HG02970 (cell line): ENCODE data around the gene KCTD6.
"Not testable (repeated sequence)": the region's sequence is repeated elsewhere in the genome, so short reads cannot be mapped to it uniquely, and the experiment has no call there.

Experiments
- ATAC-seq: cut with Tn5 transposase; IDR thresholded peaks from one replicate; pipeline ENCODE4 v1.9.1; 2021; ENCODE audit warnings: mild to moderate bottlenecking, moderate library complexity, moderate number of reproducible peaks; ENCODE audit not compliant: unreplicated experiment, low FRiP score

Gene KCTD6

DNA sequence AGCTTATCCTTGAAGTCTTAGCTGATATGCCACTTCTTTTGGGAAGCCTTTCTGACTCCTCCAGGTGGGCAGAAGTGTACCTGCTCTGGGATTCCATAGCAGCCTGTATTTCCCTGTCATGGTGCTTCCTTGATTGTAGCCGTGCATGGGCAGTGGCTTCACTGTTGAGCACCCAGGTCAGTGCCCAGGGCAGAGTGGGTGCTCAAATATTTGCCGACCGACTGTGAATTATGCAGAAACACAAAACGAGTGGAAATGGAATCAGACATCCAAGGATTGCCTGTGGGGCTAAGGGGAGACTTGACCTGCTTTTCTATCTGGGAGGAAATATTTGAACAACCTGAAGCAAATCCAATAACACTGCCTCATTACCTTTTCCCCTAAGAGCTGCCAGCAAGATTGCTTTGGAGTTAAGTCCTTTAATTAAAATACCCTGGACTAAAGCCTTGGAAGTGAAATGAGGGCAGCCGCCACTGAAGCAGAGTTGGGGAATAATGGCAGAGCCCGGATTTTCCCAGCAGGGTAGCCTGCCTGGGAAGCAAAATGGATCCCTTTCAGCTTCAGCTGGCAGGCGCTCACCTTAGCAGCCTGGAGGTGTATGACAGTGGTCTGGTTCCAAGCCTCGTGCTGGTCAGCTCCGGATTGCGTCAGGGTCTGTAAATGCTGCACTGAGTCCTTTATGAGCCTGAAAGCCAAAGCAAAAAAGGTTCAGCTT, 30.2 kb downstream of the KCTD6 start:
- ATAC-seq: no peak

DNA sequence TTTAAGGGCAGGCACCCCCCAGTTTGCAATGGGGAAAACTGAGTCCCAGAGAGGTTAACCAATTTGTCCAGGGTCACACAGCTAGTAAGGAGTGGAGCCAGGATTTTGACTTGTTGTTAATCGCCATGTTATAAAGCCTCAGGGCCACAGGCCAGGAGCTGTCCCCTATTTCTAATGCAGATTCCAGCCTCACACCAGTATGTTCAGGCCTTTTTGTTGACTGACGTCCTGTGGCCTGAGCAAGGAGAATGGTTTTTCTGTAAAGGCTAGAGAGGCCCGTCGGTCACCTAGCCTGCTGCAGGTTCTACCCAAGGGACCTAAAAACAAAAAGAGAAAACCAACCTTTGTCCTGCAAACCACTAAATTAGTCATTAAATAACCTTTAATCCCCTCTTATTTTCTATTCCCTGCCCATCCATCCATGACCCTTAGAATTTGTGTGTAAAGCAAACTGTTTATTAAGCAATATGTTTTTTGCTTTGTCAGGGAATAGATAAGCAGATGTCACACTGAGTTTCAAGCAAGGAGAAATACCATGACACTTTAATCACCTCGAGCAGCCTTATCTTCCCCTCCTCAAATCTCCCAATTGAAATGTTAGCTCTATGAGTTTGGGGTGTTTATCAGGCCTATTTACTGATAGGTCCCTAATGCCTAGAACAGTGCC, 31.0 kb downstream of the KCTD6 start:
- ATAC-seq: no peak

DNA sequence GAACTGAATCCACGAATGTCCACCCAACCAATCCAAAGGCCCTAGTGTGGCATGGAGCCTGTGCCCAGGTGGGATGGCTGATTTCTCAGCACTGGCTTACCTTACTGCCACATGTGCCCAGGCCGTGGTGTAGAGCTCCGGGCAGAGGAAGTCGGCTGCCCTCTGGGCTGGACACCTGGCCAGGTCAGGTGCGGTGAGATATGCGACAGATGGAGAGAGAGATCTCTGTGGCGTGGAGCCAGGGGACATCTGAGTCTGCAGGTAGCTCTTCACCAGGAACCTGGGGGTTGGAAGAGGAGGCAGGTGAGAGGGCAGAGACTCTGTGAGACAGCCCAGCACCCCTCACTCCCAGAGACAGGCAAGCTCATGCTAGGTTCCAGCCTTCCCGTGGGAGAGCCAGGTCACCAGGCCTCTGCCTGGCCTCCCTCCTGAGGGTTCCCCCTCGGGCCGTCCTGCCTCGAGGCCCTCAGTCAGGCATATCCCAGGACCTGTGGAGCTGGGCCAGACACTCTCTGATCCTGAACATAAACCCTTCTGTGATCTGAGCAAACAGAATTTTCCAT, 32.5 kb downstream of the KCTD6 start:
- ATAC-seq: no peak

DNA sequence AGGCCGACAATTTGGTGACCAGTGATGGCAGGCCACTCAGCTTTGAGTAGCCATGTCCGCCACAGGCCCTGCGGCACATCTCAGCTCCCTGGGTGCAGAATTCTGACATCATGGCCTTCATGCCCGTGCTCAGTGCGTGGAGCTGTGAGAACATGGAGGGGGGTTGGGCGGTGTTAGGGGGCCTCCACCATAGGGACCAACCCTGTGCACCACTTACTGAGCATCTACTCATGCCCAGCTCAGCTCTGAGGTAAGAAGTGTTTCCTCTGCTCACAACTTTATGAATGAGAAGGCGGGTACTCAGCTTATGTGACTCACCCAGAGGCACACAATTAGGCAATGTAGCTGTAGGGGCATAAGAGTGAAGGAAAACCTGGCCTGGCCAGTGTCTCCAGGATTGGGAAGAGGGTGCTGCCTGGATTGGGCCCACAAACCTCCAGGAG, 34.6 kb downstream of the KCTD6 start:
- no peak for ATAC-seq

DNA sequence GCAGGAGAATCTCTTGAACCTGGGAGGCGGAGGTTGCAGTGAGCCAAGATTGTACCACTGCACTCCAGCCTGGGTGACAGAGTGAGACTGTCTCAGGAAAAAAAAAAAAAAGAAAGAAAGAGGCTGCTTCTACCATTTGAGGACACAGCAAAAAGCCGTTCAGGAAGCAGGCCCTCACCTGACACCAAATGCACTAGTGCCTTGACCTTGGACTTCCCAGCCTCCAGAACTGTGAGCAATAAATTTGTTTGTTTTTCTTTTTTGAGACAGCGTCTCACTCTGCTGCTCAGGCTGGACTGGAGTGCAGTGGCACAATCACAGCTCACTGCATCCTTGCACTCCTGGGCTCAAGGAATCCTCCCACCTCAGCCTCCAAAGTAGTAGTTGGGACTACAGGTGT, 35.5 kb downstream of the KCTD6 start:
- ATAC-seq: not testable (repeated sequence)

DNA sequence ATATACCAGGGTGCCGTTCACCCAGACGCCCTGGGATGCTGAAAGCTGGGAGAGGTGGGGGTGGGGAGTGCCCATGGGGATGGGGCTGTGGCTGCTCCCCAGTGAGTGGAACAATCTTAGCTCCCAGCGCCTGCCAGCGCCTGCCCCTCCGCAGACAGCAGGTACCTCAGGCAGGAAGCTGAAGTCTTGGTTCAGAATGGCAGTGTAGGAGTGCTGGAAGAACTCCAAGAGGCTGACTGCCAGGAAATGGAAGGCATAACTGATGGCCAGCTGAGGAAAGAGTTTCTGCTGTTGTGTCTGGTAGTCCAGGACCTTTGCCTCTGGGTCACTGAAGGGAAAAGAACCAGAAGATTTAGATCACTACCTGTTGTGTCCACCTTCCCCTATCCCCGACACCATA, 36.7 kb downstream of the KCTD6 start:
- no peak for ATAC-seq

DNA sequence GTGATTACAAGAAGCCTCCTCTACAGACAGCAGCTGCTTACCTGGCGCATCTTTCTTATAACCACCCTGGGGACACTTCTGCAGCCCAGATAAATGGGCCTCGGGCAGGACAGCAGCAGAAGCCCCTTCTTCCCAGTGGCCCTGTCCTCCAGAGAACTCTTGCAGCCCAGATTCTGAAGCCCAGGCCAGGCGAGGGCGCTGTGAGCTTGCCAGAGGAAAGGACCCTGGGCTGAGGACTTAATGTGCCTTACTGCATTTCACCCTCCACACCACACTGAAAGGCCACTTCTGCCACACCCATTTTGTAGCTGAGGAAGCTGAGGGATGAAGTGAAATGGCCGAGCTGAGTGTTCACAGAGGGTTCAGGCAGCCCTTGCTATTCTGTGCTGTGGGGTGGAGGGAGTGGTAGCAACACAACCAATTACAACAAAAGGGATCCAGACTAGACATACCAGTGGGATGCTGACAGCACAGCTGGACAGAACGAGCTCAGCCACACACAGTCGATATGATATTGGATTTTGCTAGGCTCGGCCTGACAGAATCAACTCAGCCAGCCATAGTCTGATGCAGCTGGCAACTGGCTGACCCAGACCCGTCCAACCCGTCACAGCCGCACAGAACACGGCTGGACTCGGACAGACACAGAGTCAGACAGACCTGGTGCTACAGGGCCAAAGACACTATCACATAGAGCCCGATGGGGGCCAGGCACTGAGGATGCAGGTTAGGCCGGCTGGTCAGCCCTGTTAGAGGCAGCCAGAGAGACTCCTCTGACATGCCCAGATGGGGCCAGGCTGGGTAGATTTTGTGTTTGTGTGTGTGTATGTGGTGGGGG, 37.8 kb downstream of the KCTD6 start:
- no peak for ATAC-seq

DNA sequence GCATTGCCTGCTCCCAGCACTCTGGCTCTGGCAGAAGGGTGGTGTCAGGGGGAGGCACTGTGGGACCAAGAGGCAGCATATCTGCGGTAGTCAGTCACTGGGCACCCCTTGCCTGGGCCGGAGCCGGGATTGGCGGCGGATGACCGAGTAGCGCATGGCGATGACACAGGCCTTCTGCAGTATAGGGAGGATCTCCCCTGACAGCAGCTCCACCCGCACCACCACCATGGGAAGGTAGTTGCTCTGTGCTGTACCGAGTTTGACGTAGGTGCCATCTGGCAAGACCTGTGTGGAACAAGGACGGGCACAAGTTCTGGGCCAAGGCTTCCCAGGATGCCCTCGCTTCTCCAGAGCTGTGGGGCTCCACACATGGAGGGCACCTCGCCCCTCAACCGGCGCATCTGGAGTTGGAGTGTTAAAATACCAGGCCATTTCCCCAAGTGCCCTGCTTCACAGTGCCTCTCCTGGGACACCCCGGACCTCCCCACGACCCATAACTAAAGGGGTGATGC, 38.5 kb downstream of the KCTD6 start:
- no peak for ATAC-seq

DNA sequence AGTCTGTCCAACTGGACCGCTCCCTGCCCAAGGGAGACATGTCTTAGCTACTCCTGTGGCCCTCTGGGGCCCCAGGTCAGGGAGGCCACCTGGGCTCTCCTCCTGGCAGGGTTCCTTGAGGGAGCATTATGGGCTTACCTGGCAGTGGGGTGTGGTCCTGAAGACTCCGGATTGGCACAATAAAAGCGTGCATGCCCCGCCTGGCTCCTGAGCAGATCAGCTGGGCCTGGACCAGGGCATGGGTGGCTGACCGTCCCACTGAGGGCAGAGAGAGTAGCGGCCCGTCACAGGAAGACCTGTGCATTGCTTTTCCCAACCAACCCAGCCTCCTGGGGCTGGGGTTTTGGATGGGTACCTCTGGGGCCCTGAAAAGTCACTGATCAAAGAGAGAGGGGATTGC, 39.7 kb downstream of the KCTD6 start:
- ATAC-seq: no peak

DNA sequence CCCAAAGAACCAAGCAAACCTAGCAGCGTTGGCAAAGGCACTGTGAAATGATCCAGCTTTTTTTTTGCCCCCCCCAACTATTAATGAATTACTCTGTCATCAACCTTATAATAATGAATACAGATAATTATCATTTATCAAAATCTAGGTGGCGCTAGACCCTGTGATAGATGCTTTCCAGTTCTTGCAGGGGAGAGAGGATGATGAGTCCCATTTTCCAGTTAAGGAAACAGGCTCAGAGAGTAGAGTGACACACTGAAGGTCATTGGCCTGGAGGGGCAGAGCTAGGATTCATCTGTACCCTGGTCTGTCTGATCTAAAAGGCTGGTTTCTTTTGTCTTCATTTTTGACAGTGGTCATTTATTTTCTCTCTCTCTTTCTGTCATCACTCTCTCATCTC, 40.1 kb downstream of the KCTD6 start:
- no peak for ATAC-seq

DNA sequence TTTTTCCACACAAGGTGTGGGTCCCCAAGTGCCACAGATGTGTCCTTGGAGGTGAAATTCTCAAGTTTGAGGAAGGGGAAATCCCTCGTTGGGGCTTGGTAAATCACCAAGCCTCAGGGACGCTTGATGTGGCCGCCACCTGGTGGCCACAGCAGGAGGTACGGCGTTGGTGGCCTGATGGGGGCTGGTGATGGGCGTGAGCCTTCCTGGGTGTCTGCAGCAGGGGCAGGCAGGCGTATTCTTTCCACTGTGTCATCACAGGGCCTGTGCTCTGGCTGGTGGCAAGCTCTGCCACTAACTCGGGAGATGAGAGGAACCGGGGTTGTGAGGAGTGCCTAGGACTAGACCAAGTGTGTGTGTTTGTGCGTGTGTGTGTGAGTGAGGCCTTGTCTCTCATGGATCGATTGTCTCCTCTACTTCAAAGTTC, 40.9 kb downstream of the KCTD6 start:
- peak; percentile 68 for ATAC-seq

DNA sequence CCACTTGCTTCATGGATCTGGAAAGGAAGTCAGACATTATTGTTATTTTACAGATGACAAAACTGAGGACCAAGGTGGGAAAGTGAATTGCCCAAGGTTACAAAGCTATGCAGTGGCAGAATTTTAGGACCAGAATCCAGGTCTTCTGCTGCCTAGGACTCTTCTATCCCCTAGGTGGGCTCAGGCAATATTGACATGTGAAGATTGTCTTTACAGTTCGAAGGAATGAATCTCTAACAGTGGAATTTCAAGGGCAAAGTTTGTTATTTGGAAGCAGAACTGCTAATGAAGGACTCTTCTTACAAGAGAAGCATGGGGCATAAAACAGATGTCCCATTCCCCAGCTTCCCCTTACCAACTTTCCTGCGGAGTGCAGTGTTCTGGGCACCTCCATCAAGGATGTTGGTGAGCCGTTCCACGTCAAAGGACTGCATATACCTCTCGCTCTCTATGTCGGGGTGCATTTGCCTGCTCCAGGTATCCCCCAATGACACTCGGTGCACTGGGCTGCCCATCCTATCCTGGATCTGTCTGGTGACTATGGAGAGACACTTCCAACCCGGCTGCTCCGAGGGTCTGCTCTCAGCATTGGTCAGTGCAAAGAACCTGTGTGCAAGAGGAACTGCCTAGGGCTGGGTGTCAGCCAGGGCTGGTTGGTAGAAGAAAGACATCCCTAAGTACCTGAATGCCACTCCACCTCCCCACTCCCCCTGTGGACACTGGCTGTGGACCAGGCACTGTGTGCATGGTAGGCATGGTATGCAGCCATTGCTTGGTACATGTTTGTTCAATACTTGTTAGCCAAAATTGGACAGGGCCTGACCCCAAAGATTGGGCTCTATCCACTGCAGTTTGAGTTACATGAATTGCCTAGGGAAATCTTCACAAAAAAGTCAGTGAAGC, 42.9 kb downstream of the KCTD6 start:
- ATAC-seq: no peak

DNA sequence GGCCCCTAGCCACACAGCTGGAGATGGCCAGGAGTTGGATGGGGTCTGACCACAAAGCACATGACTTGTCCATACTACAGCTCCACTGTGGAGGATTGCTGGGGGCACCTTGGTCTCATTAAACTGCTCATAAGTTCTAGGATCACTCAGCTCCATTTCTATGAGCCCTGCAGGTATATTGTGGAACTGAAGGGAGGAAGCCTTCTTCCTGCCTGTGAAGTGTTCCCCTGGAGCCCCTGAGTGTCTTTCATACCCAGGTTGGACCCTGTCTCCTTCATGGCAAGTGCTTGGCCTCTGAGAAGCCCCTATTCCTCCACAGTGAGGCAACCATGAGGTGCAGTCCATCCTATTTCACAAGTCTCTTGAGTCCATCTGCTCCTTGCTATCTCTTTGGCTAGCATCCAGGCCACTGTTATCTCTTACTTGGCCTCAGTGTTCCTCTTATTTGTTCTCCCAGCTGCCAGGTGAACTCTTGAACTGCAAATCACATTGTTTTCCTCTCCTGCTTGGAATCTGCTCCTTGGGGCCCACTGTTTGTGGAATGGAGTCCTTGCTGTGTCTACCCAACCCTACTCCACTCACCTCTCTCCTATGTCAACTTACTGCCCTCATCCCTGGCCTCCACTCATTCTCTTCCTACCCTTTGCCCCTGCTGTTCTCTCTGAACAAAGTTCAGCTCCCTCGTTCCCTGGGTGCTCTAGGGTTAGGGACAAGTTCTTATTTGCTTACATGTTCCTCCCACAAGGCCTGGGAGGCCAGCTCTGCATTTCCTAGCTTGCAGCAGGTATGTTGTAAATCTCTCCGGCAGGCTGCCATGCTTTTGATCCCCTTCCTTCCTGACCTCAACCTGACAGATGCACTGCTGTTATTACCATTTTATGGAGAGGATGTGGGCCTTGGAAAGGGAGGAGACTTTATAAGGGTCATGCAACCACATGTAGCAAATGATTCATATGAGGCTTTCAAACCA, 43.9 kb downstream of the KCTD6 start:
- ATAC-seq: no peak

DNA sequence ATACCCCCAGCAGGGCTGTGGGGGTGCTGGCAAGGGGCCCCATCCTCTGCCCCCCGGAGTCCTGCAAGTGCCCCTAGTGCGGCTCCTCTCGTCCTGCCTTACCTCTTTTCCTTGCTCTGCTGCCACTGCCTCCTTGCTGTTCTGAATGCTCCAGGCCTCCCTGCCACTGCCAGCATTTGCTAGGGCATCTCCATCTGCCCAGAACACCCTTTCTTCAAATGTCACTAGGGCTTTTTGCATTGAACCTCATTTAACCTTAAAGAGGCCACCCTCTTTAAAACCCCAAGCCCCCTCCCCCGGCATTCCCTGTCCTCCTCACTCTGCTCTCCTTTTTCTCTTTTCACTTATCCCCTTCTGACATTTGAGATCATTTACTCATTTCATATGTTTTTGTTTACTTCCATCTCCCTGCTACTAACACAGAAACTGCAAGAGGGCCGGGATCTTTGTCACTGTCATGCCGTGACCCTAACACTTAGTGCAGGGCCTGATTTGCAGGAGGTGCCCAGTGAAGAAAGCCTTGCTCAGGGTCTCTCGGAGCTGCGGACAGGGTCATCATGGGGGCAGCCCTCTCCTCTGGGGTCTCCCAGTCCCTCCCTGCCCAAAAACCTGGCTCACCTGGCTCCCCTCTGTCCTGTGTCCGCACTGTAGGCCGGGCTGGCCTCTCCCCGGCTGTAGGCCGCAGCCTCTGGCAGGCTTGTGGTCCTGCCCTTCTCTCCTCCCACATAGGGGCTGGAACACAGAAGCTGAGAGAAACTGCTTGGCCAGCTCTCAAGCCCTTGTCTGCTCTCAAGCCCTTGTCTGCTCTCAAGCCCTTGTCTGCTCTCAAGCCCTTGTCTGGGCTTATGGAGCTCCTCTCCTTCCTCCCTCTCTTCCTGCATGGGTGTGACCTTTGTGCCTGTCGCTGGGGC, 44.9 kb downstream of the KCTD6 start, which contains the start of gene ACOX2:
Gene ACOX2, minus strand, starts transcription at position 690 of the 911 bp plus-strand sequence. CDS start 2,084 bp downstream, outside the sequence.
- ATAC-seq: no peak

DNA sequence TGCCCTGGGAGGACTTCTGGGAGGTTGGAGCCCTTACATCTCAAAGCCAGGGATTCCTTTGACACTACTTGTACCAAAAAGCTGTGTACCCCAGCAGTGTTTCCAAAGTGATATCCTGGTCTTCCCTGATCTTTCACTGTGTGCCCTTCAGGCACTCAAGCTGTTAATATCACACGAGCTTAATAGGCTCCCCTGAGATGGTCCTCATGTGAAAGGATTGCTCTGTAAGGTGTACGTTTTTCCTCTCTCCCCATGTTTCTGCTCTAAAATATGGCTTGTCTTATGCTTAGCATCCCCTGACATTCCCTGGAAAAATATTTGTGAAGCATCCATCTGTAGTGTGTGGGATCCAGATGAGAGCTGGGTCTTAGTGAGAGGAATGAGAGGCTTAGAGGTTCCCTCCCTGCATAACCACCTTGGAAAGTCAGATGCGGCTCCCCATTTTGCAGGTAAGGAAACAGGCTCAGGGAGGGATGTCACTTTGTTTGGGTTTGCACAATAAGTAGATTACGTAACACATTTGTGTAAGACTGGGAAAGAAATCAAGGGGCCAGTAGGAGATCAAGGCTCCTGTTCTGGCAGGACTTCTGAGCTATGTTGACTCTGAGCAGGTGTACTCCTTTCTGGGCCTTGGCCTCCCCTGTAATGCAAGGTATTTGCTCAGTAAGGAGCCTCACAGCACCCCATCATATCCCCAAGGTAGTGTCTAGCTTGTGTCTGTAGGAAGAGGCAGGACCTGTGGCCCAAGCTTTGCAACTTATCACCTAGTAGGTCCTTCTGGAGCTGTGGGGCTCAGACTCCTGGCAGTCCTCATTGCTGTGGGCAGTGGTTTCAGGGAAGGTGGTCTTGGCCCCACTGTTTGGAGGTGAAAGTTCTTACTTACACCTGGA, 45.8 kb downstream of the KCTD6 start:
- ATAC-seq: no peak

DNA sequence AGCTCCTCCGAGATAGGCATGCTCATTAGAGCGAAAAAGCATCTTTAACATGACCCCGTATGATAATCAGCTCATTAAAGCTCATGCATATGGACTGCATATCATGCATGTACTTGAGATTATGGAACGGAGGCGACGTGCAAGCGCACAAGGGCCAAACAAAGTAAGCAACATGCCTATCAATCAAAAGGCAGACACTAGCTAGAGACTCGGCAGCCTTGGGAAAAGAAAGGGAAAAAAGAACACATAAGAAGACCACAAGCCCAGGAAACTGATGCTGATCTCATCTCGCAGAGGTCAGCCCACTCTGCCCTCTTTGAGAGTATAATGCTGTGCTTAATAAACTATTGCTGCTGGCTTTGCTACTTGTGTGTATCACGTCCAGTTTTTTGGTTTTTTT, 47.7 kb downstream of the KCTD6 start:
- no peak for ATAC-seq
